Activated CD8-positive, alpha-beta memory T cell treated with anti-CD3 and anti-CD28 coated beads for 48 hours (primary cell): ENCODE data around the gene ZC3H10.

Source experiments
- DNase-seq, 3 experiments: peaks; one replicate each; pipeline ENCODE4 v3.0.0-alpha.2; 2020; ENCODE audit warnings: low read depth in 2 of 3, low spot score in 2 of 3

ZC3H10 gene

GRCh38 chr12:56126732-56127239 lies 8.7 kb downstream of the ZC3H10 start:
- no peak for DNase-seq

- no peak for DNase-seq
These were observed 9.4 kb downstream of the ZC3H10 start for GRCh38 chr12:56127485-56127887.

GRCh38 chr12:56127888-56128669 lies 10.0 kb downstream of the ZC3H10 start, which contains the start of gene ESYT1:
Gene ESYT1 (plus strand): TSS chr12:56128267. CDS start chr12:56128320, 53 bp downstream.
- peak; percentile 77 to 93 (median 87) for DNase-seq

- peak in 1 of 3 experiments; percentile 24 for DNase-seq
These were observed 10.7 kb downstream of the ZC3H10 start for GRCh38 chr12:56128670-56129205.

- peak; percentile 53 to 76 (median 54) for DNase-seq
These were observed 11.3 kb downstream of the ZC3H10 start for GRCh38 chr12:56129206-56129941.

GRCh38 chr12:56129942-56130495 lies 12.0 kb downstream of the ZC3H10 start:
- no peak for DNase-seq

- no peak for DNase-seq
These were observed 12.8 kb downstream of the ZC3H10 start for GRCh38 chr12:56130876-56131275.

GRCh38 chr12:56134897-56135296 lies 16.8 kb downstream of the ZC3H10 start:
- DNase-seq, result no peak

GRCh38 chr12:56137853-56138571 lies 19.9 kb downstream of the ZC3H10 start:
- DNase-seq, result no peak

- DNase-seq, result no peak
These were observed 24.1 kb downstream of the ZC3H10 start for GRCh38 chr12:56141946-56142784.

- DNase-seq, result no peak
These were observed 25.2 kb downstream of the ZC3H10 start for GRCh38 chr12:56143217-56143616.

GRCh38 chr12:56143870-56144269 lies 25.8 kb downstream of the ZC3H10 start:
- no peak for DNase-seq

- no peak for DNase-seq
These were observed 27.2 kb downstream of the ZC3H10 start for GRCh38 chr12:56145217-56145616.

- DNase-seq, result no peak
These were observed 28.7 kb downstream of the ZC3H10 start for GRCh38 chr12:56146492-56147460.

GRCh38 chr12:56150563-56150962 lies 32.5 kb downstream of the ZC3H10 start:
- DNase-seq, result no peak

- peak; percentile 36 to 48 (median 40) for DNase-seq
These were observed 33.6 kb downstream of the ZC3H10 start for GRCh38 chr12:56151672-56152131.

- DNase-seq, result peak; percentile 79 to 89 (median 80)
These were observed 34.2 kb downstream of the ZC3H10 start, which contains the start of gene MYL6B for GRCh38 chr12:56152132-56152755. Gene MYL6B (plus strand): TSS chr12:56152587. CDS start chr12:56153919, 1,332 bp downstream.
